HEK293 (cell line): ENCODE data around the gene TPD52L1.

ENCODE experiments used
- CTCF ChIP-seq: fragments of 450-650 bp; formaldehyde crosslinking; IDR thresholded peaks from 2 replicates; pipeline ENCODE4 v1.5.1; 2016; ENCODE audit warnings: missing biosample characterization, missing genetic modification characterization
- ZNF16 ChIP-seq: fragments of 450-650 bp; formaldehyde crosslinking; IDR thresholded peaks from 2 replicates; pipeline ENCODE4 v1.5.1; 2016; ENCODE audit warnings: low read depth, missing biosample characterization, missing genetic modification characterization
- TF ChIP-seq, protein P1 (sequence below): fragments of 450-650 bp; formaldehyde crosslinking; IDR thresholded peaks from 2 replicates; pipeline ENCODE4 v1.5.1; 2016; ENCODE audit warnings: missing biosample characterization, missing genetic modification characterization
- TF ChIP-seq, protein P2 (sequence below): fragments of 450-650 bp; formaldehyde crosslinking; IDR thresholded peaks from 2 replicates; pipeline ENCODE4 v1.5.1; 2016; ENCODE audit warnings: missing biosample characterization, missing genetic modification characterization, low read depth

DNA sequence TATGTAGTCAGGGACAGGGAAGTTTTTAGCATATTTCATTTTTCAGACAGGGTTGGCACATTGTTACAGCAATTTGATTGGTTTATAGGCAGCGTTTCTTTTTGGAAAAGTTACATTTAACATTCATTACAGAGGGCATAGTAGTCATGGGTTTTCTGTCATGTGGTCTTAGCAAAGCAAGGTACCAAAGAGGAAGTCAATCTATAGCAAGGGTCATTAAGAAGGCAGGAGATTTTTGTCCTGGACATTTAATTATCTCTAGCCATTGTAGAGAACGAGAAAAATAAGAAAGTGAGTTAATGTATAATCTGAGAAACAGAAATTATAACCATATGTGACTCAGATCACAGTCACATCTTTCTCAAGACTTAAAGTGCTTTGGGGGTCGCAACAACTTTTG is 47.4 kb downstream of the TPD52L1 start:
- TF ChIP-seq, protein P1, sequence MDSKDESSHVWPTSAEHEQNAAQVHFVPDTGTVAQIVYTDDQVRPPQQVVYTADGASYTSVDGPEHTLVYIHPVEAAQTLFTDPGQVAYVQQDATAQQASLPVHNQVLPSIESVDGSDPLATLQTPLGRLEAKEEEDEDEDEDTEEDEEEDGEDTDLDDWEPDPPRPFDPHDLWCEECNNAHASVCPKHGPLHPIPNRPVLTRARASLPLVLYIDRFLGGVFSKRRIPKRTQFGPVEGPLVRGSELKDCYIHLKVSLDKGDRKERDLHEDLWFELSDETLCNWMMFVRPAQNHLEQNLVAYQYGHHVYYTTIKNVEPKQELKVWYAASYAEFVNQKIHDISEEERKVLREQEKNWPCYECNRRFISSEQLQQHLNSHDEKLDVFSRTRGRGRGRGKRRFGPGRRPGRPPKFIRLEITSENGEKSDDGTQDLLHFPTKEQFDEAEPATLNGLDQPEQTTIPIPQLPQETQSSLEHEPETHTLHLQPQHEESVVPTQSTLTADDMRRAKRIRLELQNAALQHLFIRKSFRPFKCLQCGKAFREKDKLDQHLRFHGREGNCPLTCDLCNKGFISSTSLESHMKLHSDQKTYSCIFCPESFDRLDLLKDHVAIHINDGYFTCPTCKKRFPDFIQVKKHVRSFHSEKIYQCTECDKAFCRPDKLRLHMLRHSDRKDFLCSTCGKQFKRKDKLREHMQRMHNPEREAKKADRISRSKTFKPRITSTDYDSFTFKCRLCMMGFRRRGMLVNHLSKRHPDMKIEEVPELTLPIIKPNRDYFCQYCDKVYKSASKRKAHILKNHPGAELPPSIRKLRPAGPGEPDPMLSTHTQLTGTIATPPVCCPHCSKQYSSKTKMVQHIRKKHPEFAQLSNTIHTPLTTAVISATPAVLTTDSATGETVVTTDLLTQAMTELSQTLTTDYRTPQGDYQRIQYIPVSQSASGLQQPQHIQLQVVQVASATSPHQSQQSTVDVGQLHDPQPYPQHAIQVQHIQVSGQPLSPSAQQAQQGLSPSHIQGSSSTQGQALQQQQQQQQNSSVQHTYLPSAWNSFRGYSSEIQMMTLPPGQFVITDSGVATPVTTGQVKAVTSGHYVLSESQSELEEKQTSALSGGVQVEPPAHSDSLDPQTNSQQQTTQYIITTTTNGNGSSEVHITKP (tag by site-specific recombination) = no peak
- TF ChIP-seq ZNF16 (tag by site-specific recombination) (no peak), CTCF (no peak)
- TF ChIP-seq, protein P2, sequence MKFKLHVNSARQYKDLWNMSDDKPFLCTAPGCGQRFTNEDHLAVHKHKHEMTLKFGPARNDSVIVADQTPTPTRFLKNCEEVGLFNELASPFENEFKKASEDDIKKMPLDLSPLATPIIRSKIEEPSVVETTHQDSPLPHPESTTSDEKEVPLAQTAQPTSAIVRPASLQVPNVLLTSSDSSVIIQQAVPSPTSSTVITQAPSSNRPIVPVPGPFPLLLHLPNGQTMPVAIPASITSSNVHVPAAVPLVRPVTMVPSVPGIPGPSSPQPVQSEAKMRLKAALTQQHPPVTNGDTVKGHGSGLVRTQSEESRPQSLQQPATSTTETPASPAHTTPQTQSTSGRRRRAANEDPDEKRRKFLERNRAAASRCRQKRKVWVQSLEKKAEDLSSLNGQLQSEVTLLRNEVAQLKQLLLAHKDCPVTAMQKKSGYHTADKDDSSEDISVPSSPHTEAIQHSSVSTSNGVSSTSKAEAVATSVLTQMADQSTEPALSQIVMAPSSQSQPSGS (tag by site-specific recombination) = no peak
